HL-60 (cell line): Measurements from ENCODE around the gene MAP4.

Experiments
- DNase-seq, 2 experiments: peaks; one replicate each; pipeline ENCODE4 v3.0.0-alpha.2; 2010 to 2020; ENCODE audit warnings: low read depth in 1 of 2, low spot score in 1 of 2
- H3K27ac ChIP-seq: fragments of 250-450 bp; sonication (Bioruptor Pico); replicated peaks from 2 replicates; pipeline ENCODE4 v1.5.1; 2020; ENCODE audit warnings: mild to moderate bottlenecking, moderate library complexity
- H3K27me3 ChIP-seq: fragments of 250-450 bp; sonication (Bioruptor Pico); 2 replicates; pipeline ENCODE4 v1.5.1; 2021; ENCODE audit warnings: mild to moderate bottlenecking, moderate library complexity; ENCODE audit not compliant: insufficient read depth, poor library complexity, severe bottlenecking
- H3K4me3 ChIP-seq: replicated peaks from 2 replicates; pipeline ENCODE4 v1.5.1; 2011; ENCODE audit warnings: mild to moderate bottlenecking, control low read depth, low read length; ENCODE audit not compliant: insufficient read depth
- CTCF ChIP-seq: IDR thresholded peaks from one replicate; pipeline ENCODE4 v1.5.1; 2011; ENCODE audit warnings: low read length, control low read depth, inconsistent platforms; ENCODE audit not compliant: insufficient read depth
- GABPA ChIP-seq: IDR thresholded peaks from 2 replicates; pipeline ENCODE4 v1.6.1; 2012; ENCODE audit warnings: low read depth
- POLR2AphosphoS5 ChIP-seq: IDR thresholded peaks from 2 replicates; pipeline ENCODE4 v1.6.1; 2012; ENCODE audit warnings: low read depth
- REST ChIP-seq: IDR thresholded peaks from 2 replicates; pipeline ENCODE4 v1.6.1; 2012; ENCODE audit warnings: low read depth; ENCODE audit not compliant: insufficient replicate concordance
- SPI1 ChIP-seq: IDR thresholded peaks from 2 replicates; pipeline ENCODE4 v1.6.1; 2012; ENCODE audit warnings: low read depth, mild to moderate bottlenecking, borderline replicate concordance

The MAP4 gene

GRCh38 chr3:47974974-47975470, 41.2 kb downstream of the MAP4 start:
- H3K27me3 ChIP-seq: no peaks in the 10 kb centered on the region
- no peak overlapping the region for H3K27ac ChIP-seq
- no peak for DNase-seq
- no peak overlapping the region for H3K4me3 ChIP-seq
- no peak for TF ChIP-seq REST
- no peak for TF ChIP-seq GABPA
- TF ChIP-seq CTCF: no peak
- TF ChIP-seq POLR2AphosphoS5: no peak
- no peak for TF ChIP-seq SPI1

- no peak for DNase-seq
- TF ChIP-seq CTCF (no peak), REST (no peak), GABPA (no peak), POLR2AphosphoS5 (no peak), SPI1 (no peak)
- no peaks in the 10 kb centered on the region for H3K27me3 ChIP-seq
- no peak overlapping the region for H3K4me3 ChIP-seq
- H3K27ac ChIP-seq: no peak overlapping the region
These were observed 45.1 kb downstream of the MAP4 start for GRCh38 chr3:47971081-47971480.

GRCh38 chr3:47964740-47965139, 51.5 kb downstream of the MAP4 start:
- Histone ChIP-seq H3K4me3 (no peak overlapping the region), H3K27me3 (no peaks in the 10 kb centered on the region), H3K27ac (no peak overlapping the region)
- no peak for DNase-seq
- no peak for TF ChIP-seq SPI1
- TF ChIP-seq REST: no peak
- no peak for TF ChIP-seq GABPA
- TF ChIP-seq CTCF: no peak
- TF ChIP-seq POLR2AphosphoS5: no peak
